GM23338 (cell line): ENCODE results near the gene LFNG. TPM values are rescaled to one million over a fixed set of nuclear protein-coding genes. Genes with fewer than 3 reads are reported as not detected.

Experiments used
- ATAC-seq: fragments of 200-7000 bp; cut with Tn5 transposase; 3 replicates; pipeline ENCODE4 v1.9.1; 2020
- DNase-seq: peaks from one replicate; pipeline ENCODE4 v3.0.0-alpha.2; 2015; ENCODE audit warnings: low spot score
- H2AFZ ChIP-seq: fragments of 200-600 bp; sonication (generic); 2 replicates; pipeline ENCODE4 v1.8.0; 2016; ENCODE audit warnings: antibody characterized with exemption, mild to moderate bottlenecking, moderate library complexity
- H3F3A ChIP-seq: fragments of 200-600 bp; sonication (generic); replicated peaks from 2 replicates; pipeline ENCODE4 v1.8.0; 2017; ENCODE audit warnings: antibody characterized with exemption, mixed run types, low read depth
- H3K27ac ChIP-seq: fragments of 200-600 bp; sonication (generic); 2 replicates; pipeline ENCODE4 v1.6.1; 2016; ENCODE audit warnings: low read depth
- H3K27me3 ChIP-seq: fragments of 200-600 bp; sonication (generic); 2 replicates; pipeline ENCODE4 v1.8.0; 2016; ENCODE audit warnings: mild to moderate bottlenecking, mixed run types, moderate library complexity; ENCODE audit not compliant: insufficient read depth
- H3K36me3 ChIP-seq: fragments of 200-600 bp; sonication (generic); 2 replicates; pipeline ENCODE4 v1.8.0; 2016; ENCODE audit warnings: mild to moderate bottlenecking; ENCODE audit not compliant: insufficient read depth
- H3K4me1 ChIP-seq: fragments of 200-600 bp; sonication (generic); 2 replicates; pipeline ENCODE4 v1.8.0; 2016; ENCODE audit warnings: mild to moderate bottlenecking, moderate library complexity; ENCODE audit not compliant: insufficient read depth
- H3K4me2 ChIP-seq: fragments of 200-600 bp; sonication (generic); 2 replicates; pipeline ENCODE4 v1.7.1; 2017; ENCODE audit warnings: mixed run types
- H3K4me3 ChIP-seq: fragments of 200-600 bp; sonication (generic); 2 replicates; pipeline ENCODE4 v1.6.1; 2016; ENCODE audit warnings: mixed run types
- H3K79me2 ChIP-seq: fragments of 200-600 bp; sonication (generic); replicated peaks from 2 replicates; pipeline ENCODE4 v1.8.0; 2017; ENCODE audit warnings: mild to moderate bottlenecking; ENCODE audit not compliant: insufficient read depth
- H3K9me2 ChIP-seq: fragments of 200-600 bp; sonication (generic); 2 replicates; pipeline ENCODE4 v1.8.0; 2017; ENCODE audit not compliant: insufficient read depth
- H4K20me1 ChIP-seq: fragments of 200-600 bp; sonication (generic); replicated peaks from 2 replicates; pipeline ENCODE4 v1.8.0; 2017; ENCODE audit warnings: mild to moderate bottlenecking; ENCODE audit not compliant: insufficient read depth
- H3K27ac Mint-ChIP-seq: 2 replicates; pipeline ENCODE4 v1.8.0; 2020; ENCODE audit warnings: inconsistent platforms, mild to moderate bottlenecking, moderate library complexity, mixed read lengths
- H3K27me3 Mint-ChIP-seq: 3 replicates; pipeline ENCODE4 v1.8.0; 2022; ENCODE audit warnings: low read depth, mild to moderate bottlenecking, moderate library complexity, mixed read lengths, inconsistent platforms; ENCODE audit not compliant: insufficient read depth, poor library complexity
- H3K36me3 Mint-ChIP-seq: 3 replicates; pipeline ENCODE4 v1.8.0; 2021; ENCODE audit warnings: low read depth, mild to moderate bottlenecking, inconsistent platforms, moderate library complexity, mixed read lengths
- H3K4me1 Mint-ChIP-seq: 3 replicates; pipeline ENCODE4 v1.8.0; 2020; ENCODE audit warnings: mild to moderate bottlenecking, inconsistent platforms, mixed read lengths
- H3K4me3 Mint-ChIP-seq: 3 replicates; pipeline ENCODE4 v1.8.0; 2021; ENCODE audit warnings: moderate library complexity, mild to moderate bottlenecking, inconsistent platforms, mixed read lengths
- H3K9me3 Mint-ChIP-seq: 3 replicates; pipeline ENCODE4 v1.8.0; 2020; ENCODE audit warnings: moderate library complexity, mild to moderate bottlenecking, inconsistent platforms, mixed read lengths
- EZH2 ChIP-seq: fragments of 200-600 bp; sonication (generic); IDR thresholded peaks from one replicate; pipeline ENCODE4 v1.8.0; 2017; ENCODE audit warnings: antibody characterized with exemption, mild to moderate bottlenecking, low read depth; ENCODE audit not compliant: unreplicated experiment
- EZH2phosphoT487 ChIP-seq: fragments of 200-600 bp; sonication (generic); IDR thresholded peaks from one replicate; pipeline ENCODE4 v1.8.1; 2018; ENCODE audit warnings: antibody characterized with exemption; ENCODE audit not compliant: unreplicated experiment
- POLR2AphosphoS5 ChIP-seq: IDR thresholded peaks from 2 replicates; pipeline ENCODE4 v1.6.1; 2016; ENCODE audit warnings: antibody characterized with exemption, low read depth
- STAT1 ChIP-seq: IDR thresholded peaks from one replicate; pipeline ENCODE4 v1.6.1; 2016; ENCODE audit warnings: antibody characterized with exemption; ENCODE audit not compliant: unreplicated experiment
- ZNF331 ChIP-seq: fragments of 250-450 bp; sonication (Bioruptor Pico); IDR thresholded peaks from 2 replicates; pipeline ENCODE4 v1.5.0; 2020; ENCODE audit warnings: low read depth, mild to moderate bottlenecking, moderate library complexity
- polyA plus RNA-seq: library from polyadenylated mRNA; unstranded; fragments of >200 nt; fragmentation: Nextera tagmentation; extraction: Ambion mirVana; gene quantifications from 2 replicates; pipeline ENCODE4 v1.2.1, GENCODE V29; 2016
- total RNA-seq: library from RNA; depleted of rRNA; stranded (reverse); fragments of >200 nt; shearing (Covaris generic); gene quantifications from 2 replicates; pipeline ENCODE4 v1.2.3, GENCODE V29; 2014
- TF ChIP-seq, protein P1 (sequence below), 2 experiments: fragments of 200-600 bp in 1 of 2; sonication (generic) in 1 of 2; conservative IDR thresholded peaks; 2 replicates each; pipeline versions ENCODE4 v1.5.1 to v1.6.1; 2016 to 2017; ENCODE audit warnings: antibody characterized with exemption in 2 of 2, low read depth in 2 of 2, mild to moderate bottlenecking in 2 of 2, moderate library complexity in 1 of 2
- TF ChIP-seq, protein P2 (sequence below): IDR thresholded peaks from one replicate; pipeline ENCODE4 v1.6.1; 2018; ENCODE audit warnings: antibody characterized with exemption; ENCODE audit not compliant: unreplicated experiment
- TF ChIP-seq, protein P3 (sequence below): fragments of 250-450 bp; sonication (Bioruptor Pico); IDR thresholded peaks from 2 replicates; pipeline ENCODE4 v1.5.0; 2020; ENCODE audit warnings: mild to moderate bottlenecking, moderate library complexity

Gene LFNG
- total and polyA plus RNA-seq, 2 experiments from 2014 or later = 1.7 to 35.4 TPM

DNA sequence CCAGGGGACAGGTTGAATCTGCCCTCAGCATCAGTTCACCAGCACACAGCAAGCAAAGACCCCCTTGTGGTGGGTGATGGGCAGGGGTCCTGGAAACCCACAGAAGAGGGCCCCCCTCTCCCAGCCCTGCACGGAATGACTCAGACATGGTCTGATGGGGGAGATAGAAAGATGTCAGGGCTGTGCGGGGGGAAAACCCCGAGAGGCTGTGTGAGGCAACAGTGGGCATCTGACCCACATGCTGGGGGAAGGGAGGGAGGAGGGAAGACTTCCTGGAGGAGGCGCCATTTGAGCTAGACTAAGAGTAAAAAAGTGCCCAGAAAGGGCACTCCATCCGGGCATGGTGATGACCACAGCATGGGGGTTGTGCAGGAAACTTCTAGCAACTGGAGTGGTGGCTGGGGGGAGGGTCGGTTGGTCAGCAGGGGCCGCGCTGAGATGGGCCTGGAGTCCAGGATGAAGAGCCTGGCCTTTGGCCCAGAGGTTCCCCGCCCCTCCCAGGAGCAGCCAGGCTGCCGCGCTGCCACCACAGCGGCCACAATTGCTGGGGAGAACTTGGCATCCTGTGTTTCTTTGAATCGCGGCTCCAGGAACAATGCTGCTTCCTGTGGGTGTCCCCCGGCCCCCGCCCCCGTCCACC lies 2.5 kb downstream of the LFNG start:
- no peaks in the 10 kb centered on the region; the same call in 1 of the 2 replicates for H3K36me3 ChIP-seq
- no peaks in the 10 kb centered on the region; the same call in 1 of the 2 replicates for H4K20me1 ChIP-seq
- H3K4me1 Mint-ChIP-seq = peaks cover 50% of the 10 kb centered on the region
- H3K9me2 ChIP-seq = no peaks in the 10 kb centered on the region
- H3K4me3 ChIP-seq = peak overlapping the region; percentile 68
- H3K9me3 Mint-ChIP-seq = no peaks in the 10 kb centered on the region
- H3K79me2 ChIP-seq = peaks cover 17% of the 10 kb centered on the region
- peaks cover 37% of the 10 kb centered on the region for H3K27me3 Mint-ChIP-seq
- no peak overlapping the region for H3K27ac ChIP-seq
- no peak for DNase-seq
- H3K27me3 ChIP-seq = peaks cover 28% of the 10 kb centered on the region
- ATAC-seq = no peak
- peak overlapping the region; percentile 92 for H3K4me2 ChIP-seq
- peaks cover 58% of the 10 kb centered on the region for H3K4me1 ChIP-seq
- peak overlapping the region; percentile 67 for H3K4me3 Mint-ChIP-seq
- H3F3A ChIP-seq = peaks cover 6% of the 10 kb centered on the region; the same call in 1 of the 2 replicates
- H3K27ac Mint-ChIP-seq = no peak overlapping the region
- H2AFZ ChIP-seq = no peak overlapping the region
- peaks cover 10% of the 10 kb centered on the region; the same call in 1 of the 3 replicates for H3K36me3 Mint-ChIP-seq
- no peak for TF ChIP-seq POLR2AphosphoS5
- TF ChIP-seq, protein P1, sequence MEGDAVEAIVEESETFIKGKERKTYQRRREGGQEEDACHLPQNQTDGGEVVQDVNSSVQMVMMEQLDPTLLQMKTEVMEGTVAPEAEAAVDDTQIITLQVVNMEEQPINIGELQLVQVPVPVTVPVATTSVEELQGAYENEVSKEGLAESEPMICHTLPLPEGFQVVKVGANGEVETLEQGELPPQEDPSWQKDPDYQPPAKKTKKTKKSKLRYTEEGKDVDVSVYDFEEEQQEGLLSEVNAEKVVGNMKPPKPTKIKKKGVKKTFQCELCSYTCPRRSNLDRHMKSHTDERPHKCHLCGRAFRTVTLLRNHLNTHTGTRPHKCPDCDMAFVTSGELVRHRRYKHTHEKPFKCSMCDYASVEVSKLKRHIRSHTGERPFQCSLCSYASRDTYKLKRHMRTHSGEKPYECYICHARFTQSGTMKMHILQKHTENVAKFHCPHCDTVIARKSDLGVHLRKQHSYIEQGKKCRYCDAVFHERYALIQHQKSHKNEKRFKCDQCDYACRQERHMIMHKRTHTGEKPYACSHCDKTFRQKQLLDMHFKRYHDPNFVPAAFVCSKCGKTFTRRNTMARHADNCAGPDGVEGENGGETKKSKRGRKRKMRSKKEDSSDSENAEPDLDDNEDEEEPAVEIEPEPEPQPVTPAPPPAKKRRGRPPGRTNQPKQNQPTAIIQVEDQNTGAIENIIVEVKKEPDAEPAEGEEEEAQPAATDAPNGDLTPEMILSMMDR (conservative IDR thresholded peaks at IDR 0.05; ENCODE audit: low read depth in 2 of 2) = peak in 1 of 2 experiments; percentile 21; a peak in 2 of 4 replicates

DNA sequence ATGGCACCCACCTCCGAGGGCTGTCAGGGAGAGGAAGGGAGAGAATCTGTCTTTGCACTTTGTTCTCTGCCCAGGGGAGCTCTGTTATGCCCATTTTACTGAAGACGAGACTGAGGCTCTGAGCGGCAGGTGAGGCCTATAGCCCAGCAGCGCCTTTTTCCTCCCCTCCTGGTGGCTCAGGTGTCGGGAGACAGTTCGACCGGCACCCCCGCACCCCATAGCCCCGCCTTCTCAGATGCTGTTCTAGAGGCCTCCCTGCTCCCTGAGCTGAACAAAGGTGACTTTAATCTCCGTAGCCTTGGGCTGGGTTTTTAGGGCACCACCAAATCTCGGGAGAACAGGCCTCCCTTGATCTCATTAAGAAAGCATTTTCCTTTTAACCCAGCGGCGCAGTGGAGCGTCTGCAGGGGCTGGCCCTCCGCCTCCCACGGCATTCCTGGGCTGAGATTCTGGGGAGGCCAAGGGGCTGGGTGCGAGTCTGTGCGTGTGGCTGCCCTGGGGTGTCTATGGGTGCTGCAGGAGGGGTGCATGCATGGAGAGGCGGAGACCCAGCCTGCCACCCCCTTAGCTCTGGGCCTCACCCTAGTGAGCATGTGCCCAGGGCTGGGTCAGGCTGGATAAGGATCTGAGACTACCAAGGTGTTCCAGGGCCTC lies 3.3 kb downstream of the LFNG start:
- H3K36me3 Mint-ChIP-seq = peaks cover 16% of the 10 kb centered on the region; the same call in 1 of the 3 replicates
- ATAC-seq = peak; percentile 4
- H3K27me3 ChIP-seq = peaks cover 22% of the 10 kb centered on the region
- no peaks in the 10 kb centered on the region for H3K9me3 Mint-ChIP-seq
- peak overlapping the region; percentile 59 for H3K4me3 Mint-ChIP-seq
- no peaks in the 10 kb centered on the region; the same call in 1 of the 2 replicates for H3K36me3 ChIP-seq
- no peak overlapping the region for H3K27ac Mint-ChIP-seq
- H3F3A ChIP-seq = peaks cover 6% of the 10 kb centered on the region; the same call in 1 of the 2 replicates
- H2AFZ ChIP-seq = no peak overlapping the region
- no peaks in the 10 kb centered on the region for H3K9me2 ChIP-seq
- no peak for TF ChIP-seq ZNF331 (CRISPR knock-in tag)
- no peak for TF ChIP-seq STAT1
- TF ChIP-seq, protein P2, sequence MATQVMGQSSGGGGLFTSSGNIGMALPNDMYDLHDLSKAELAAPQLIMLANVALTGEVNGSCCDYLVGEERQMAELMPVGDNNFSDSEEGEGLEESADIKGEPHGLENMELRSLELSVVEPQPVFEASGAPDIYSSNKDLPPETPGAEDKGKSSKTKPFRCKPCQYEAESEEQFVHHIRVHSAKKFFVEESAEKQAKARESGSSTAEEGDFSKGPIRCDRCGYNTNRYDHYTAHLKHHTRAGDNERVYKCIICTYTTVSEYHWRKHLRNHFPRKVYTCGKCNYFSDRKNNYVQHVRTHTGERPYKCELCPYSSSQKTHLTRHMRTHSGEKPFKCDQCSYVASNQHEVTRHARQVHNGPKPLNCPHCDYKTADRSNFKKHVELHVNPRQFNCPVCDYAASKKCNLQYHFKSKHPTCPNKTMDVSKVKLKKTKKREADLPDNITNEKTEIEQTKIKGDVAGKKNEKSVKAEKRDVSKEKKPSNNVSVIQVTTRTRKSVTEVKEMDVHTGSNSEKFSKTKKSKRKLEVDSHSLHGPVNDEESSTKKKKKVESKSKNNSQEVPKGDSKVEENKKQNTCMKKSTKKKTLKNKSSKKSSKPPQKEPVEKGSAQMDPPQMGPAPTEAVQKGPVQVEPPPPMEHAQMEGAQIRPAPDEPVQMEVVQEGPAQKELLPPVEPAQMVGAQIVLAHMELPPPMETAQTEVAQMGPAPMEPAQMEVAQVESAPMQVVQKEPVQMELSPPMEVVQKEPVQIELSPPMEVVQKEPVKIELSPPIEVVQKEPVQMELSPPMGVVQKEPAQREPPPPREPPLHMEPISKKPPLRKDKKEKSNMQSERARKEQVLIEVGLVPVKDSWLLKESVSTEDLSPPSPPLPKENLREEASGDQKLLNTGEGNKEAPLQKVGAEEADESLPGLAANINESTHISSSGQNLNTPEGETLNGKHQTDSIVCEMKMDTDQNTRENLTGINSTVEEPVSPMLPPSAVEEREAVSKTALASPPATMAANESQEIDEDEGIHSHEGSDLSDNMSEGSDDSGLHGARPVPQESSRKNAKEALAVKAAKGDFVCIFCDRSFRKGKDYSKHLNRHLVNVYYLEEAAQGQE = no peak
- TF ChIP-seq, protein P3, sequence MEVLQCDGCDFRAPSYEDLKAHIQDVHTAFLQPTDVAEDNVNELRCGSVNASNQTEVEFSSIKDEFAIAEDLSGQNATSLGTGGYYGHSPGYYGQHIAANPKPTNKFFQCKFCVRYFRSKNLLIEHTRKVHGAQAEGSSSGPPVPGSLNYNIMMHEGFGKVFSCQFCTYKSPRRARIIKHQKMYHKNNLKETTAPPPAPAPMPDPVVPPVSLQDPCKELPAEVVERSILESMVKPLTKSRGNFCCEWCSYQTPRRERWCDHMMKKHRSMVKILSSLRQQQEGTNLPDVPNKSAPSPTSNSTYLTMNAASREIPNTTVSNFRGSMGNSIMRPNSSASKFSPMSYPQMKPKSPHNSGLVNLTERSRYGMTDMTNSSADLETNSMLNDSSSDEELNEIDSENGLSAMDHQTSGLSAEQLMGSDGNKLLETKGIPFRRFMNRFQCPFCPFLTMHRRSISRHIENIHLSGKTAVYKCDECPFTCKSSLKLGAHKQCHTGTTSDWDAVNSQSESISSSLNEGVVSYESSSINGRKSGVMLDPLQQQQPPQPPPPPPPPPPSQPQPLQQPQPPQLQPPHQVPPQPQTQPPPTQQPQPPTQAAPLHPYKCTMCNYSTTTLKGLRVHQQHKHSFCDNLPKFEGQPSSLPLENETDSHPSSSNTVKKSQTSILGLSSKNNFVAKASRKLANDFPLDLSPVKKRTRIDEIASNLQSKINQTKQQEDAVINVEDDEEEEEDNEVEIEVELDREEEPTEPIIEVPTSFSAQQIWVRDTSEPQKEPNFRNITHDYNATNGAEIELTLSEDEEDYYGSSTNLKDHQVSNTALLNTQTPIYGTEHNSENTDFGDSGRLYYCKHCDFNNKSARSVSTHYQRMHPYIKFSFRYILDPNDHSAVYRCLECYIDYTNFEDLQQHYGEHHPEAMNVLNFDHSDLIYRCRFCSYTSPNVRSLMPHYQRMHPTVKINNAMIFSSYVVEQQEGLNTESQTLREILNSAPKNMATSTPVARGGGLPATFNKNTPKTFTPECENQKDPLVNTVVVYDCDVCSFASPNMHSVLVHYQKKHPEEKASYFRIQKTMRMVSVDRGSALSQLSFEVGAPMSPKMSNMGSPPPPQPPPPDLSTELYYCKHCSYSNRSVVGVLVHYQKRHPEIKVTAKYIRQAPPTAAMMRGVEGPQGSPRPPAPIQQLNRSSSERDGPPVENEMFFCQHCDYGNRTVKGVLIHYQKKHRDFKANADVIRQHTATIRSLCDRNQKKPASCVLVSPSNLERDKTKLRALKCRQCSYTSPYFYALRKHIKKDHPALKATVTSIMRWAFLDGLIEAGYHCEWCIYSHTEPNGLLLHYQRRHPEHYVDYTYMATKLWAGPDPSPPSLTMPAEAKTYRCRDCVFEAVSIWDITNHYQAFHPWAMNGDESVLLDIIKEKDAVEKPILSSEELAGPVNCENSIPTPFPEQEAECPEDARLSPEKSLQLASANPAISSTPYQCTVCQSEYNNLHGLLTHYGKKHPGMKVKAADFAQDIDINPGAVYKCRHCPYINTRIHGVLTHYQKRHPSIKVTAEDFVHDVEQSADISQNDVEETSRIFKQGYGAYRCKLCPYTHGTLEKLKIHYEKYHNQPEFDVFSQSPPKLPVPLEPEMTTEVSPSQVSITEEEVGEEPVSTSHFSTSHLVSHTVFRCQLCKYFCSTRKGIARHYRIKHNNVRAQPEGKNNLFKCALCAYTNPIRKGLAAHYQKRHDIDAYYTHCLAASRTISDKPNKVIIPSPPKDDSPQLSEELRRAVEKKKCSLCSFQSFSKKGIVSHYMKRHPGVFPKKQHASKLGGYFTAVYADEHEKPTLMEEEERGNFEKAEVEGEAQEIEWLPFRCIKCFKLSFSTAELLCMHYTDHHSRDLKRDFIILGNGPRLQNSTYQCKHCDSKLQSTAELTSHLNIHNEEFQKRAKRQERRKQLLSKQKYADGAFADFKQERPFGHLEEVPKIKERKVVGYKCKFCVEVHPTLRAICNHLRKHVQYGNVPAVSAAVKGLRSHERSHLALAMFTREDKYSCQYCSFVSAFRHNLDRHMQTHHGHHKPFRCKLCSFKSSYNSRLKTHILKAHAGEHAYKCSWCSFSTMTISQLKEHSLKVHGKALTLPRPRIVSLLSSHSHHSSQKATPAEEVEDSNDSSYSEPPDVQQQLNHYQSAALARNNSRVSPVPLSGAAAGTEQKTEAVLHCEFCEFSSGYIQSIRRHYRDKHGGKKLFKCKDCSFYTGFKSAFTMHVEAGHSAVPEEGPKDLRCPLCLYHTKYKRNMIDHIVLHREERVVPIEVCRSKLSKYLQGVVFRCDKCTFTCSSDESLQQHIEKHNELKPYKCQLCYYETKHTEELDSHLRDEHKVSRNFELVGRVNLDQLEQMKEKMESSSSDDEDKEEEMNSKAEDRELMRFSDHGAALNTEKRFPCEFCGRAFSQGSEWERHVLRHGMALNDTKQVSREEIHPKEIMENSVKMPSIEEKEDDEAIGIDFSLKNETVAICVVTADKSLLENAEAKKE (CRISPR knock-in tag) = no peak
- TF ChIP-seq EZH2 = no peak
- no peak for TF ChIP-seq EZH2phosphoT487
- H3K4me1 Mint-ChIP-seq = peaks cover 45% of the 10 kb centered on the region
- H3K4me3 ChIP-seq = peak overlapping the region; percentile 68; the same call in 1 of the 2 replicates
- H3K27me3 Mint-ChIP-seq = peaks cover 30% of the 10 kb centered on the region
- no peaks in the 10 kb centered on the region; the same call in 1 of the 2 replicates for H4K20me1 ChIP-seq
- H3K27ac ChIP-seq = no peak overlapping the region
- peaks cover 17% of the 10 kb centered on the region for H3K79me2 ChIP-seq
- peak overlapping the region; percentile 92 for H3K4me2 ChIP-seq
- H3K4me1 ChIP-seq = peaks cover 49% of the 10 kb centered on the region
- DNase-seq = peak; percentile 86
